HG03139 (cell line): Measurements from ENCODE around the gene KIF2B.
"Not testable (repeated sequence)": the region's sequence is repeated elsewhere in the genome, so short reads cannot be mapped to it uniquely, and the experiment has no call there.

Experiments used
- ATAC-seq: cut with Tn5 transposase; IDR thresholded peaks from one replicate; pipeline ENCODE4 v1.9.1; 2021; ENCODE audit not compliant: unreplicated experiment

The KIF2B gene, protein sequence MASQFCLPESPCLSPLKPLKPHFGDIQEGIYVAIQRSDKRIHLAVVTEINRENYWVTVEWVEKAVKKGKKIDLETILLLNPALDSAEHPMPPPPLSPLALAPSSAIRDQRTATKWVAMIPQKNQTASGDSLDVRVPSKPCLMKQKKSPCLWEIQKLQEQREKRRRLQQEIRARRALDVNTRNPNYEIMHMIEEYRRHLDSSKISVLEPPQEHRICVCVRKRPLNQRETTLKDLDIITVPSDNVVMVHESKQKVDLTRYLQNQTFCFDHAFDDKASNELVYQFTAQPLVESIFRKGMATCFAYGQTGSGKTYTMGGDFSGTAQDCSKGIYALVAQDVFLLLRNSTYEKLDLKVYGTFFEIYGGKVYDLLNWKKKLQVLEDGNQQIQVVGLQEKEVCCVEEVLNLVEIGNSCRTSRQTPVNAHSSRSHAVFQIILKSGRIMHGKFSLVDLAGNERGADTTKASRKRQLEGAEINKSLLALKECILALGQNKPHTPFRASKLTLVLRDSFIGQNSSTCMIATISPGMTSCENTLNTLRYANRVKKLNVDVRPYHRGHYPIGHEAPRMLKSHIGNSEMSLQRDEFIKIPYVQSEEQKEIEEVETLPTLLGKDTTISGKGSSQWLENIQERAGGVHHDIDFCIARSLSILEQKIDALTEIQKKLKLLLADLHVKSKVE

DNA sequence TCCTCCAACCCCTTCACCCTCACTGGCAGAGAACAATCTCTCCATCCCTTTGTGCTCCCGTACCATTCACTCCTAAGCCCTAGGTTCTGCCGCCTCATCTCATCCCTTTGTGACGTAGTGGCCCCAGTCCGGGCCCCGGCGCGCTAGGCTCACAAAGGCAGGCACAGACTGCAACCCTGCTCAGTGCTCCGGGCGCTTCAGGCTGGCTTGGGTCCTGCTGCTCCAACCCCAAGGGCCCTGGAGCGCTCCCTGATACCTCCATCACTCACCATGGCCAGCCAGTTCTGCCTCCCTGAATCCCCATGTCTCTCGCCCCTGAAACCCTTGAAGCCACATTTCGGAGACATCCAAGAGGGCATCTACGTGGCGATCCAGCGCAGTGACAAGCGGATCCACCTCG lies at the start of gene KIF2B:
KIF2B (plus strand) TSS at position 164 of the 400 bp plus-strand sequence; CDS start at position 271, 107 bp downstream.
- no peak for ATAC-seq

DNA sequence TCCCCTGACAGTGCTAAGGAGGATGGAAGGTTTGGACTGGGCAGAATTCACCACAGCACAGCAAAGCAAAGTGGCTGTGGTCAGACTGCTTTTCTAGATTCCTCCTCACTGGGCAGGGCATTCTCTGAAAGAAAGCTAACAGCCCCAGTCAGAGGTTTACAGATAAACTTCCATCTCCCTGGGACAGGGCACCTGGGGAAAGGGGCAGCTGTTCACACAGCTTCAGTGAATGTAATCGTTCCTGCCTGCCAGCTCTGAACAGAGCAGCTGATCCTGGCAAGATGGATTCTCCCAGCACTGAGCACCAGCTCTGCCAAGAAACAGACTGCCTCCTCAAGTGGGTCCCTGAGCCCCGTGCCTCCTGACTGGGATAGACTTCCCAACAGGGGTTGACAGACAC lies 42.4 kb upstream of the KIF2B start:
- ATAC-seq = no peak

DNA sequence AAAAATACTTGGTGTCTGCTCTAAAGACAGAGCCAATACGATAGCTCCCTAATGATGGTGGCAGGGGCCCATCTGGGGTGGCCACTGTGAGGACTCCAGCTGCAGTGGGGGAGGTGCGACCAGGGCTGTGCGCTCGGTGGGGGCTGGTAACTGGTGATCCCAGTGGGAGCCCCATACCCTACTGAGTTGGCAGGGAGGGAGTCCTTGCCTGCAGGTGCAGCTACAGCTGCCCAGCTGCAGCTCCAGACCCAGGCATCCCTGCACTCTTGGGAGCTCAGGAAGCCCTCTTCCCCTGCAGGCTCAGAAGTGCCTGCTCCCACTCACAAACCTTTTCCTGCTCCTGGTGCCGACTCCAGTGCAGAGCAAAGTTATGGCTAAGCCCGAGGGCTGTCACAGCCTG lies 31.2 kb upstream of the KIF2B start:
- no peak for ATAC-seq

DNA sequence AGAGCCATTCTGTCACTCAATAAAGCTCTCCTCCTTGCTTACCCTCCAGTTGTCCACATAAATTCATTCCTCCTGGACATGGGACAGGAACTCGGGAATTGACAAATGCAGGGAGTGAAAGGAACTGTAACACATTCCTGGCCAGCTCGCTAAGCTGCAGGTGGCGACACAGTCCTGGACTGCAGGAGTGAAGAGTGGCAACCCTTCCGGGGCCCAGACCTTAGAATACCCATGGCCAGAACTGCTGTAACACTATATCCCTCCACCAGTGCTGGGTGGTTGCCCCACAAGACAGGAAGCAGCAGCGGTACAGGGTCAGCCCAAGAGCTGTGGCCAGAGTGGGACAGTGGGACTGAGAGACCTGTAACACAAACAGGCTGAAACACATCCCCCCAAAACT lies 30.3 kb upstream of the KIF2B start:
- no peak for ATAC-seq

DNA sequence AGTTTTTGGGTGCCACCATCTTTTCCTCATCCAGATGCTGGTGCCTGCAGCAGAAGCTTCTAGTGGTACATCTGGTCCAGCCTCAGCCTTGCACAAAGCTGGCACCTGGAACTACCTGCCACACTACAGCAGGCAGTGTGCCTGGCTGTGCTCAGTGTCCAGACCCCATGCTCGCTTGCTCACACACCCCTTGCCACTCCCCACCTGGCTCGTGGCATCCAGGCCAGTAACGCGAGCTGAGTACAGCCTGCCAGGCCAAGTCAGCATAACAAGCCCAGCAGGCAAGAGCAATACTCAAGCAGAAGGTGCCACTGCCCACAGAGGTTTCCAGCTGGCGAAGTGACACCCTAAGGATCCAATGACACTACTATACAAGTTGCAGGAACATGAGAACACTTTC lies 29.7 kb upstream of the KIF2B start:
- ATAC-seq = no peak

DNA sequence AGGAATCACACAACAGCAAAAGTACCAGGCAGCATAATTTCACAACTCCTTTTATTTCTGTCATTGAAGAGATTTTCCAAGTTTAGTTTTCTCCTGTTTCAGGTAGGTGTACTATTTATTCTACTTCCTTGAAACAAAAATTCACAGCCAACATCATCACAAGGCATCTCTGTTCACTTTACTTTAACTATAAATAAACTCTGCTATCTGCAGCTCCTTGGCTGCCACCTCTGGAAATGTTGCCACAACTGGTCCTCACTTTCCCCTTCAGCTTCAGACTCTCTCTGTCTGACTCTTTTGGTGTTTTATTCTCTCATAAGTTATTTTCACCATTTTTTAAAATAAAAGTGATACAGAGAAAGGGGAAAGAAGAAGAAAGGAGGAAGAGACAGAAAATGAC lies 27.9 kb upstream of the KIF2B start:
- ATAC-seq = no peak

DNA sequence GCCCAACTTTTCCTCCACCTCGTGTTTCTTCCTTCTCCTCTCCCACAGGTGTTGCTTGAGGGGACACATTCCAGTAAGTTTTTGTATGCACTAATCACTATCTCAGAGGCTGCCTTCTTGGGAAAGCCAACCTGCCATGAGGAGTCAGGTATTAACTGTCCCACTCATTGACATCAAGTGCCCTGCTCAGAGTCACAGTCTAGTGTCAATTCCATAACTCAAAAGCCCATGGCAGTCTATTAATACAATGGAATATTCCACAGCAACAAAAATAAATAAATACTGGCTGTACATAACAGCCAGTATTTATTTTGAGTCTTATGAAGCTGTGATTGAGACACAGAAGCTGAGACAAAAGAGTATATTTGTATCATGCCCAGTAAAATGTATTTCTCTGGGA lies 26.1 kb upstream of the KIF2B start:
- ATAC-seq = no peak

DNA sequence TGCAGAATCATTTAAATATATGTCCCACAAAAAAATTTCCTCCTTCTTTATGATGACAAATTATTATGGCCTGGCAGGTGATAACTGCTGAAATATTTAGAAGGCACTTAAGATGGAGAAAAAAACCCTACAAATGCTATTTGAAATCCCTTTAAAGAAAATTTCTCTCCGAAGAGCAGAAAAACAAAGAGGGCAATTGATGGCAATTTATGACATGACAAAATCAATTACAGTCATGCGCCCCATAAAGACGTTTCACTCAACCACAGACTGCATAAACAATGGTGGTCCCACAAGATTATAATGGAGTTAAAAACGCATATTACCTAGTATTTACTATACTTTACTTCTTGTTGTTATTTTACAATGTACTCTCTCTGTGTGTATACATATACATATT lies 25.2 kb upstream of the KIF2B start:
- ATAC-seq = no peak

DNA sequence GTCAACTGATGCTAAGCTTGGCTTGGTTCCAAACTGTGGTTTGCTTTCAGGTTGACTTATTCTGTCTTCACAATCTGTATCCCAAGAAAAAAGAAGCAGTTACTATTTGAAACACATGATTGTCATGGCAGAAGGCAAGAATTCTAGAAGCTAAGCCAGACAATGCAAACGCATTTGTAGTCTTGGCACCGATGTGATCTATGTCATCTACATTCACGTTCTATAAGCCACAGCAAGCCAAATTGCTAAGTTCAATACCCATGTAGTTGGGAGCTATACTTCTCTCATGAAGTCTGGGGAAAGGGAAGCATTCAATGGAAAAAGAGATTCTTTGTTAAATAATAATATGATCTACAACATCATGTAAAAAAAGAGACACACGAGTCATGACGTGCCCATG lies 18.3 kb upstream of the KIF2B start:
- ATAC-seq = no peak

DNA sequence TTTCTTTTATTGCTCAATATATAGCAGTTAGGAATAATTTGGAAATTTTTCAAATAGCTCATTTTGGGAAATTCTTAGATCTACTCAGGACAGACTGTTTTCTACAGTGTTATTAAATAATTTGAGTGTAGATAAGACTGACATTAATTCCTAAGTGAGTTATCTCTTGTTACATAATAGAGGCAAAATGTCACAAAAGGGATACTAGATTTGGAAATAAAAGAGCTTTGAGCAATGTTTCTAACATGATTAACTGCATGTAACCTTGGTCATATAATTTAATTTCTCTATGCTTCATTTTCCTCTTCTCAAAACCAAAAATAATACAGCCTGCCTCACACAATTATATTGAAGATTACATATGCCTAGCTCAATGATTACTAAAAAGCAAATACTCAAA lies 16.3 kb upstream of the KIF2B start:
- no peak for ATAC-seq

DNA sequence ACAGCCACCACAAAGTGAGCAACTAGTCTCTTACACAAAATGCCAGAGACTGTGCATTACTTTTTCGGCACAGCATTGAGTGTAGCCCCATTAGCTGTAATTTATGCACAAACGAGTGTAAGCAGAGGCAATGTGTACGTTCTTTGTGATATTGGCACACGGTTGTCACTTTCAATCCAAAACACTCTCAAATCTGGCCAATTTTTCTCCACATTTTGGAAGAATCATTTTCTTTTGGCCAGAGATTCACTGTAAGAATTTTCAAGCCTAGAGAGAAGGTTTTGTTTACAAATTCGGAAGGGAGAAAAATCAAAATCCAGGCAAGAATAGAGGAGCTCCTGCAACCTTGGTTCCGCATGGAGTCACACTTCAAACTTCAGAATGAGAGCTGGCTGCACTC lies 15.4 kb upstream of the KIF2B start:
- ATAC-seq = no peak

DNA sequence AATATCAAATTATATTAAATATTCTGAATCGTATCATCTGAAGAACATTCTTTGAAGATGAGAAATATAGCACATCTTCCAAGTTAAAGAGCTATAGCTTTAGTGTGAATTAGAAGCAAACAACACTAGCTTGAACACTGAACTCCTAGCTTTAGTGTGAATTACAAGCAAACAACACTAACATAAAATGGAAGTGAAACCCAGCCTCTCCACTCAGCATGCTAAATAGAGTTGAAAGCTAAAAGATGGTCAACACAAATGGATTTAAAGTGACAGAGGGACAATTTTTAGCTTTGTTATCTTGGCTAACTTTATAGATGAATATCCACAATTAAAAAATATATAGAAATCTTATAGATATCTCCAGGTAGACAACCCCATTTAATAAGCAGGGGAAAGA lies 4.5 kb upstream of the KIF2B start:
- no peak for ATAC-seq

DNA sequence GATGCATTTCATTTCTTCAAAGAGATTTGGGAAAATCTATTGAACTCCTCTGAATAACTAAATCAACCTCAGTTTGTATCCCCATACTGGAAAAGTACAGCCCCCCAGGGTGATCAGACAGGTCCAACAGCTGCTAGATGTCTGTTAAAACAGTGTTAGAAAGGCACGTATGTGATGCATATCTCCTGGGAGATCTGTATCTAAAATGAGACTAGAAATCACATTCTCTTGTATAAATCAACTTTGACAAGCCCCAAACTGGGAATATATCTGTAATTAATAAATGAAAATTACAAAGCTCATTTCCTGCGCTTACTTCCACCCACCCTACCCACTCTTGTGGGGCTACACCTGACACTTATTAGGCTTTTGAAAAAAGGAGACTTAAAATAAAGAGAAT lies 3.8 kb upstream of the KIF2B start:
- ATAC-seq = no peak

DNA sequence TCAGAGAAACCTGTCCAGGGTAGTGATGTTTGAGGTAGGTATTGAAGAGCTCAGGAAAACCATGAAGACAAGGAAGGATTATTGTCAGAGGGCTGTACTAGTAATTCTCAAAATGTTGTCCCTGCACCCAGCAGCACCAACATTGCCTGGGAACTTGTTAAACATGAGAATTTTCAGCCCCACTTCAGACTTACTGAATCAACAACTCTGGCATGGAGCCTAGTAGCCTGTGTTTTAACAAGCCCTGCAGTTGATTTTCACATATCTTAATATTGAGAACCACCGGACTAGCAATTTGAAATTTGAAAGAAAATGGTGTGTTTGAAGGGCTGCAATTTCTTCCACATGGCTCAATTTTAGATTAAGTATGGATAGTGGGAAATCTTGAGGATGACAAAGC lies 2.8 kb upstream of the KIF2B start:
- no peak for ATAC-seq

DNA sequence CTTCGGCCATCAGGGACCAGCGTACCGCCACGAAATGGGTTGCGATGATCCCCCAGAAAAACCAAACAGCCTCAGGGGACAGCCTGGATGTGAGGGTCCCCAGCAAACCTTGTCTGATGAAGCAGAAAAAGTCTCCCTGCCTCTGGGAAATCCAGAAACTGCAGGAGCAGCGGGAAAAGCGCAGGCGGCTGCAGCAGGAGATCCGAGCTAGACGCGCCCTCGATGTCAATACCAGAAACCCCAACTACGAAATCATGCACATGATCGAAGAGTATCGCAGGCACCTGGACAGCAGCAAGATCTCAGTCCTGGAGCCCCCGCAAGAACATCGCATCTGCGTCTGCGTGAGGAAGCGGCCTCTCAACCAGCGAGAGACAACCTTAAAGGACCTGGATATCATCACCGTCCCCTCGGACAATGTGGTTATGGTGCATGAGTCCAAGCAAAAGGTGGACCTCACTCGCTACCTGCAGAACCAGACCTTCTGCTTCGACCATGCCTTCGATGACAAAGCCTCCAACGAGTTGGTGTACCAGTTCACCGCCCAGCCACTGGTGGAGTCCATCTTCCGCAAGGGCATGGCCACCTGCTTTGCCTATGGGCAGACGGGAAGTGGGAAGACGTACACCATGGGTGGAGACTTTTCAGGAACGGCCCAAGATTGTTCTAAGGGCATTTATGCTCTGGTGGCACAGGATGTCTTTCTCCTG lies 769 bp downstream of the KIF2B start:
- no peak for ATAC-seq

DNA sequence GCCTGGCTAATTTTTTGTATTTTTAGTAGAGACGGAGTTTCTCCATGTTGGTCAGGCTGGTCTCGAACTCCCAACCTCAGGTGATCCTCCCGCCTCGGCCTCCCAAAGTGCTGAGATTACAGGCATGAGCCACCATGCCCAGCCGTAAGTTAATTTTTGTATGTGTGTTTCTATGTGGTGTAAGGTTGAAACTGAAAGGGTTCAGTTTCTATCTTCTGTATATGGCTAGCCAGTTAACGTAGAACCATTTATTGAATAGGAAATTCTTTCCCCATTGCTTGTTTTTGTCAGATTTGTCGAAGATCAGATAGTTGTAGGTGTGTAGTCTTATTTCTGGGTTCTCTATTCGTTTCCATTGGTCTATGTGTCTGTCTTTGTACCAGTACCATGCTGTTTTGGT lies 12.0 kb downstream of the KIF2B start:
- ATAC-seq = not testable (repeated sequence)

DNA sequence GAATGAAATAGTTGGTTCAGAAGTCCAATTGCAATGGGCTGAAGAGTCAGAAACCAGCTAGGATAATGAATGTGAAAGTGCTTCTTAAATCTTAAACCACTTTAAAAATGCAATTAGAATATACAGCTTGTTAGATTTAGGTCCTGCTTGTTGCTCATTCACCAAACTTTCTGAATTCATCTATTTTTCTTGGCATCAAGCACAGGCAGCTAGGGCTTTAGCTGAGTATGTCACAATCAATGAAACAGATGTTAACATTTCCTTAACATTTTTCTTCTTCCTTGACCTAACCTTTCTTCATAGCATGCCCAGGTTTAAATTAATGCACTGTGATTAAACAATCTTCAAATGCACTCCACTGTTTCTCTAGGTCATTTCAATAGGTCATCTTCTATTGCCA lies 14.4 kb downstream of the KIF2B start:
- ATAC-seq = no peak

DNA sequence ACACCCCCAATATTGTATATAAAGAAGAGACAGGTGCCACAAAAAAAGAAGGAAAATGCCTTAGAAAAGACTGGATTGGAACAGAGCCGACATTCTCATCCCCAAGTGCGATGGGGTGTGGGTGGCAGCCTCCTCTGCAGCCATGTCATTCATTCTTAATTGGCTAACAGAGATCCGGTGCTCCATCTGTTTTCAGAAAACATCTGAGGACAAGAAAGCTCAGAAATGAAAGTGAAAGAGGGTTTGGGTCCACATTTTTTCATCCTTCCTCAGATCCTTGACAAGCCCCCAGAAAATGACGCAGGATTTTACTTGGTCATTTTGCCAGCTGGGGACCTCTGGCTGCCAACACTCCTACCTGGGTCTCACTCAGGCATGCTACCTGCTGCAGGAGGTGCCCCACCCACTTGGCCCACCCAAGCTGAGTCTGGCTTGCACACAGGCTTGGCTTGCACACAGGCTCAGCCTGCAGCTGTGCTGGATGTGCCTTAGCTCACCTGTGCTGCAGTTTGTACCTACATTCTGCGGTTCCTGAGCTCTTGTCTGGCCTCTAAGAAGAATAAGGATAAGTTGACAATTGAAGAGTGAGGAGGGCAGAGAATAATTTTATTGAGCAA lies 21.9 kb downstream of the KIF2B start:
- no peak for ATAC-seq

DNA sequence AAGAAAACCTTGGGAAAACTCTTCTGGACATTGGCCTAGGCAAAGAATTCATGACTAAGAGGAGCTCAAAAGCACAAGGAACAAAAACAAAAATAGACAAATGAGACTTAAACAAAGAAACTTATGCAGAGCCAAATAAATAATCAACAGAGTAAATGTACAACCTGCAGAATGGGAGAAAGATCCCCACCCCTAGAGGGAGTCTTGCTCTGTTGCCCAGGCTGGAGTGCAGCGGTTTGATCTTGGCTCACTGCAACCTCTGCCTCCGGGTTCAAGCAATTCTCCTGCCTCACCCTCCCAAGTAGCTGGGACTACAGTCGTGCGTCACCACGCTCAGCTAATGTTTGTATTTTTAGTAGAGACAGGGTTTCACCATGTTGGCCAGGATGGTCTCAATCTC lies 48.4 kb downstream of the KIF2B start:
- not testable (repeated sequence) for ATAC-seq
